ENCODE measurements around the gene C11orf98. TPM values are rescaled to one million over a fixed set of nuclear protein-coding genes. Genes with fewer than 3 reads are reported as not detected.
"Not testable (repeated sequence)": the region's sequence is repeated elsewhere in the genome, so short reads cannot be mapped to it uniquely, and the experiment has no call there.

C11orf98 gene
- total RNA-seq, 2 donors from 2014 or later, result 57.9 to 105 TPM

- Histone ChIP-seq H3K36me3 (no peaks in the 10 kb centered on the region), H3K27ac (peak overlapping the region; percentile 82), H3K4me1 (peaks cover 8% of the 10 kb centered on the region), H3K4me3 (peak overlapping the region; percentile 71), H3K9me3 (no peaks in the 10 kb centered on the region), H3K9ac (ENCODE audit: low read depth in 2 of 2, low read length in 2 of 2) (peak overlapping the region; percentile 64 to 95), H3K27me3 (no peaks in the 10 kb centered on the region)
- intact Hi-C loops (cut with DNase I), result no loop called here
- no peak for TF ChIP-seq CTCF (IDR thresholded peaks at IDR 0.05)
- DNase-seq, result peak; percentile 96
Observed at GRCh38 chr11:62705880-62706849, 41.2 kb upstream of the C11orf98 start.

- intact Hi-C loops (cut with DNase I), result no loop called here
- peak overlapping the region; percentile 6 to 95 for H3K9ac ChIP-seq (ENCODE audit: low read depth in 2 of 2, low read length in 2 of 2)
- TF ChIP-seq CTCF (IDR thresholded peaks at IDR 0.05), result no peak
- peaks cover 8% of the 10 kb centered on the region for H3K4me1 ChIP-seq
- H3K27me3 ChIP-seq, result no peaks in the 10 kb centered on the region
- DNase-seq, result no peak
- peak overlapping the region; percentile 71 for H3K4me3 ChIP-seq
- peak overlapping the region; percentile 82 for H3K27ac ChIP-seq
- H3K9me3 ChIP-seq, result no peaks in the 10 kb centered on the region
- H3K36me3 ChIP-seq, result no peaks in the 10 kb centered on the region
Observed at GRCh38 chr11:62705413-62705812, 40.4 kb upstream of the C11orf98 start.

DNA sequence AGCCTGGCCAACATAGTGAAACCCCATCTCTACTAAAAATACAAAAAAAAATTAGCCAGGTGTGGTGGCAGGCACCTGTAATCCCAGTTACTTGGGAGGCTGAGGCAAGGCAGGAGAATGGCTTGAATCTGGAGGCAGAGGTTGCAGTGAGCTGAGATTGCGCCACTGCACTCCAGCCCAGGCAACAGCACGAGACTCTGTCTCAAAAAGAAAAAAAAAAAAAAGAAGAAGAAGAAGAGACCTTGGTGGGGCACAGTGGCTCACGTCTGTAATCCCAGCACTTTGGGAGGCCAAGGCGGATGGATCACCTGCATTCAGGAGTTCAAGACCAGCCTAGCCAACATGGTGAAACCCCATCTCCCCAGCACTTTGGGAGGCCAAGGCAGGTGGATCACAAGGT, 38.9 kb upstream of the C11orf98 start:
- H3K36me3 ChIP-seq; H3K4me3 ChIP-seq; DNase-seq; H3K9ac ChIP-seq (ENCODE audit: low read depth in 2 of 2, low read length in 2 of 2); H3K9me3 ChIP-seq; H3K27ac ChIP-seq; H3K4me1 ChIP-seq; H3K27me3 ChIP-seq; intact Hi-C loops (cut with DNase I): not testable (repeated sequence)

- Histone ChIP-seq H3K9ac (ENCODE audit: low read depth in 2 of 2, low read length in 2 of 2) (no peak overlapping the region), H3K4me1 (peaks cover 8% of the 10 kb centered on the region), H3K4me3 (no peak overlapping the region), H3K9me3 (no peaks in the 10 kb centered on the region), H3K36me3 (no peaks in the 10 kb centered on the region), H3K27me3 (no peaks in the 10 kb centered on the region), H3K27ac (no peak overlapping the region)
- DNase-seq, result no peak
- no peak for TF ChIP-seq CTCF (IDR thresholded peaks at IDR 0.05)
- intact Hi-C loops (cut with DNase I), result no loop called here
Observed at GRCh38 chr11:62702246-62702645, 37.2 kb upstream of the C11orf98 start.

DNA sequence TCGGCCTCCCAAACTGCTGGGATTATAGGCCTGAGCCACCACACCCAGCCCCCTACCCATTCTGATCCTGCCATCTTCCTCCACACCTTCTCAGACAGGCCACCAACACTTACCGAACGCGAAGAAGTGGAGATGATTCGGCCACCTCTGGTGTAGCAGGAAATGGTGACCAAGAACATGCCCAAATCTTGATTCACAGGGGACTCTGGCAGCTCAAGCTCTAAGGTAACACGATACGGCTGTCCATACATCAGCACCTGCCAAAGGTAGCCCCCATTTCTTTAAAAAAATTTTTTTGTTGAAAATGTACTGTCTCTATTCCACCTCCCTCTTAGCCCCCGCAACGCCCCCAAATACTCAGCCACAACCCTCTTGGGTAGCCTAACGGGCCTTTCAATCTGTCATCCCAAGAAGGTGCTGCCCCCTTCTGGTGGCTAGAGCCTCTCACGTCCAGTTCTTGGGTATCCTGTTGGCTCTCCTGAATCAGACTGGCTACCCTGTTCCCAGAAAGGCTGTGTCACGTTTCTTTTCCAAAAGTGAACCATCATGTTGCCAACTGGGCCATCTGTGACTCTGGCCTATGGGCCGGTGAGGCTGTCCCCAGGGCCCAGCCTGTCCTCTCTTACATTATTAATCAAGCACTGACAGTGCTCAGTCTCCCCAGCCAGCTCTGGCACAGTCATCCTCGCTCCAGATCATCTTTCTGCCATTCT, 29.6 kb upstream of the C11orf98 start:
- H3K27me3 ChIP-seq, result no peaks in the 10 kb centered on the region
- no peaks in the 10 kb centered on the region for H3K9me3 ChIP-seq
- peak; percentile 81 for TF ChIP-seq CTCF (IDR thresholded peaks at IDR 0.05)
- no peak overlapping the region for H3K9ac ChIP-seq (ENCODE audit: low read depth in 2 of 2, low read length in 2 of 2)
- H3K27ac ChIP-seq, result no peak overlapping the region
- intact Hi-C loops (cut with DNase I), result loop anchor here (10.0 kb wide), 2 partner anchors 100 to 300 kb away; partner anchors contain the start of gene TUT1
- no peak overlapping the region for H3K4me3 ChIP-seq
- H3K36me3 ChIP-seq, result no peaks in the 10 kb centered on the region
- H3K4me1 ChIP-seq, result no peaks in the 10 kb centered on the region
- peak; percentile 84 for DNase-seq

GRCh38 chr11:62693624-62694023, 28.6 kb upstream of the C11orf98 start:
- intact Hi-C loops (cut with DNase I), result loop anchor here (10.0 kb wide), 2 partner anchors 99 to 299 kb away; partner anchors contain the start of gene TUT1
- not testable (repeated sequence) for H3K27me3 ChIP-seq; H3K4me3 ChIP-seq; H3K9ac ChIP-seq (ENCODE audit: low read depth in 2 of 2, low read length in 2 of 2); H3K9me3 ChIP-seq; DNase-seq; H3K36me3 ChIP-seq; H3K27ac ChIP-seq; H3K4me1 ChIP-seq
